BLaER1 treated with 17β-estradiol and CSF1 and Interleukin-3, amounts not matched to agents 10 nM and 100 nM (cell line): Measurements from ENCODE around the gene DNMT1.
A peak's percentile ranks its signal among the peaks of the same experiment; 100 is the strongest.

Source experiments
- H3K27ac ChIP-seq, 11 experiments: shearing (Covaris generic); formaldehyde crosslinking; 2 replicates each; pipeline ENCODE4 v1.8.1; 2022
- H3K27me3 ChIP-seq, 11 experiments: shearing (Covaris generic); formaldehyde crosslinking; 2 replicates each; pipeline ENCODE4 v1.8.1; 2022
- H3K36me3 ChIP-seq, 11 experiments: shearing (Covaris generic); formaldehyde crosslinking; 2 replicates each; pipeline ENCODE4 v1.8.1; 2022
- H3K4me1 ChIP-seq, 10 experiments: shearing (Covaris generic); formaldehyde crosslinking; 2 replicates each; pipeline ENCODE4 v1.8.1; 2022
- H3K4me2 ChIP-seq, 11 experiments: shearing (Covaris generic); formaldehyde crosslinking; 2 replicates each; pipeline ENCODE4 v1.8.1; 2022
- H3K4me3 ChIP-seq, 10 experiments: shearing (Covaris generic); formaldehyde crosslinking; 2 replicates each; pipeline ENCODE4 v1.8.1; 2022
- H3K9ac ChIP-seq, 11 experiments: shearing (Covaris generic); formaldehyde crosslinking; 2 replicates each; pipeline ENCODE4 v1.8.1; 2022
- H3K9me3 ChIP-seq, 11 experiments: shearing (Covaris generic); formaldehyde crosslinking; replicated peaks in 1 of 11; 2 replicates each; pipeline ENCODE4 v1.8.1; 2022
- H4K20me1 ChIP-seq, 11 experiments: shearing (Covaris generic); formaldehyde crosslinking; 2 replicates each; pipeline ENCODE4 v1.8.1; 2022
- Cebpa-rat ChIP-seq, 11 experiments: shearing (Covaris generic); IDR thresholded peaks; 2 replicates each; pipeline ENCODE4 v1.8.1; 2022

DNMT1 gene

DNA sequence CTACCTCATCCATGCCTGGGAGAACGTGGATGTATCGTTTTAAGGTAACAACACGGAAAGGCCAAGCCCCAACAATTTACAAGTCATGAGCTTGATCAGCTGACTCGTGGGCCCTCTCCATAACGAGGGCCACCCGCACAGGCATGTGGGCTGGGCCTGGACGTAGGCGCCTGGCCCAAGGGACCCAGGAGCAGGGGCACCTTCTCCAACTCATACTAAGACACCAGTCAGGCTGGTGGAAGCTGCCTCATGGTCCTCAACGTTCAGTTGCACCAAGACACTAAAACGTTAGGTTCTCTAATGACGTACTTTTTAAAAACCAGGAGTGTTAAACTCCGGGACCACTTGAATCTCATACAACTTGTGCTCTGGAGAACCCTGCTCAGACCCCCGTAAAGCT, 53.3 kb downstream of the DNMT1 start:
- H3K27me3 ChIP-seq = no peaks in the 10 kb centered on the region
- H3K36me3 ChIP-seq = peaks cover 98 to 100% (median 100%) of the 10 kb centered on the region in 11 experiments
- peaks cover 0 to 67% (median 26%) of the 10 kb centered on the region in 11 experiments; a peak in 14 of 22 replicates for H4K20me1 ChIP-seq
- H3K9ac ChIP-seq = 0 out of 22 replicates have a peak overlapping the region, but pooled peaks of 1 of the 11 experiments have one; percentile 14
- H3K27ac ChIP-seq = no peak overlapping the region
- no peak for TF ChIP-seq Cebpa-rat (IDR thresholded peaks at IDR 0.05)
- H3K4me1 ChIP-seq = peaks cover 58 to 68% (median 63%) of the 10 kb centered on the region in 10 experiments
- H3K9me3 ChIP-seq = no peaks in the 10 kb centered on the region
- H3K4me3 ChIP-seq = no peak overlapping the region
- peak overlapping the region in 6 of 11 experiments; percentile 6 to 88 (median 76); a peak in 8 of 22 replicates for H3K4me2 ChIP-seq

DNA sequence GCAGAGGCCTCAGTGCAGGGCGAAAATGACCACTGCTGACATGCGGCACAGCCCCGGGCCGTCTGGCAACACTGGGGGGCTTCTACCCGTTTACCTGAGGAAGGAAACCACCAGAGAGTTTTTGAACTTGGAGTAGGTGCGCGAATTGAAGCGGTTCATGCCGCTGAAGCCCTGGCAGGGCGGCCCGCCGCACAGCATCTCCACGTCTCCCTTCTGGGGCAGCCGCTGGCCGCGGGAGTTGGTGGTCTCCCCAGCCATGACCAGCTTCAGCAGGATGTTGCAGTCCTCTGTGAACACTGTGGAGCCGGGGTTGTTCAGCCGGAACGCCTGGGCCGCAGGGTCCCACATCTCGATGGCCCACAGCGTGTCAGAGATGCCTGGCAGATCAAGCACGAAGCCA, 54.8 kb downstream of the DNMT1 start:
- peaks cover 66 to 84% (median 78%) of the 10 kb centered on the region in 10 experiments for H3K4me1 ChIP-seq
- H3K9me3 ChIP-seq = no peaks in the 10 kb centered on the region
- peaks cover 0 to 72% (median 15%) of the 10 kb centered on the region in 11 experiments; a peak in 14 of 22 replicates for H4K20me1 ChIP-seq
- H3K27me3 ChIP-seq = no peaks in the 10 kb centered on the region
- no peak overlapping the region for H3K4me3 ChIP-seq
- H3K9ac ChIP-seq = peak overlapping the region in 10 of 11 experiments; percentile 28 to 64 (median 44); a peak in 16 of 22 replicates
- H3K4me2 ChIP-seq = peak overlapping the region; percentile 28 to 88 (median 77)
- H3K27ac ChIP-seq = peak overlapping the region in 9 of 11 experiments; percentile 25 to 95 (median 62); a peak in 17 of 22 replicates
- no peak for TF ChIP-seq Cebpa-rat (IDR thresholded peaks at IDR 0.05)
- peaks cover 97 to 100% (median 100%) of the 10 kb centered on the region in 11 experiments for H3K36me3 ChIP-seq

DNA sequence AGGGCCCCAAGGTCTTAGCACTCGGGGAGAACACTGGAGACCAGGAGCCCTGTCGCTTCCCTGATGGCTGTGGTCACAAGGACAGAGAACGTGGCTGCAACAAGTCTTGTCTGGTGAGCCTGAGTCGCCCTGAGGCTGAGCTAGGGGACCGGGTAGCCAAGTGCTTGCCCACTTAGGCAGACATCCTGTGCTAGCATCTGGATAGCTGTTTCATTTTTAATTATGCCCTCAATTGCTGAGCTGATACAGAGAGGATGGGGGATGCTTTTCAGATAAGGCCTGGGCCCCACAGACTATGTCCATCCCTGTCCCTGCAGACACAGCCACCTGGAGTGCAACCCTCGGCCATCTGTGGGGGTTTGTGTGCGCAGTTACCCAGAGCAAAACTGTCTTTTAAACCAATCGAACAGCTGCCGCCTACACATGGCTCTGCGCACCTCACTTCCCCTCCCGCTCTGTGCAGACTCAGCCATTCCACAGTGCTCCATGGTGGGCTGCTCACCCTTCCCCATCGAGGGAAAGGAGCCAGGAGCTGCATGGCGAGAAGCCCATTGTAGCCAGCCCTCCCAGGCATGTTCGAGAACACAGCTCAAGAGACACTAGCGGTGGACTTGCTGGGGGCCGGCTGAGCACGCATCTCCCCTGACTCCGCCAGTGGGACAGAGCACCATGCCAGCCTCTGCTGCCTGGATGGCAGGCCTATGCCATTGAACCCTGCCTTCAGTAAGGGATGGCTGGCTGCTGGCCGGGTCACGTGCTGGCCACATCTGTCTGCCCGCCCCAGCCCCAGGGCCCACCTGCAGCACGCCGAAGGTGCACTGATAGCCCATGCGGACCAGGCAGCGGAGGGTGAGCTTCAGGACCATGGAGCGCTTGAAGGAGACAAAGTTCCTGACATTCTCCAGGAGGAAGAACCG, 55.6 kb downstream of the DNMT1 start:
- H4K20me1 ChIP-seq = peaks cover 0 to 67% (median 15%) of the 10 kb centered on the region in 11 experiments; a peak in 14 of 22 replicates
- TF ChIP-seq Cebpa-rat (IDR thresholded peaks at IDR 0.05) = no peak
- H3K27me3 ChIP-seq = no peaks in the 10 kb centered on the region
- H3K9ac ChIP-seq = peak overlapping the region in 9 of 11 experiments; percentile 28 to 64 (median 44); a peak in 15 of 22 replicates
- H3K4me2 ChIP-seq = peak overlapping the region; percentile 28 to 88 (median 77)
- no peak overlapping the region for H3K4me3 ChIP-seq
- H3K9me3 ChIP-seq = no peaks in the 10 kb centered on the region
- H3K27ac ChIP-seq = peak overlapping the region in 9 of 11 experiments; percentile 25 to 95 (median 64); a peak in 16 of 22 replicates
- H3K4me1 ChIP-seq = peaks cover 66 to 92% (median 86%) of the 10 kb centered on the region in 10 experiments
- H3K36me3 ChIP-seq = peaks cover 94 to 100% (median 99%) of the 10 kb centered on the region in 11 experiments

DNA sequence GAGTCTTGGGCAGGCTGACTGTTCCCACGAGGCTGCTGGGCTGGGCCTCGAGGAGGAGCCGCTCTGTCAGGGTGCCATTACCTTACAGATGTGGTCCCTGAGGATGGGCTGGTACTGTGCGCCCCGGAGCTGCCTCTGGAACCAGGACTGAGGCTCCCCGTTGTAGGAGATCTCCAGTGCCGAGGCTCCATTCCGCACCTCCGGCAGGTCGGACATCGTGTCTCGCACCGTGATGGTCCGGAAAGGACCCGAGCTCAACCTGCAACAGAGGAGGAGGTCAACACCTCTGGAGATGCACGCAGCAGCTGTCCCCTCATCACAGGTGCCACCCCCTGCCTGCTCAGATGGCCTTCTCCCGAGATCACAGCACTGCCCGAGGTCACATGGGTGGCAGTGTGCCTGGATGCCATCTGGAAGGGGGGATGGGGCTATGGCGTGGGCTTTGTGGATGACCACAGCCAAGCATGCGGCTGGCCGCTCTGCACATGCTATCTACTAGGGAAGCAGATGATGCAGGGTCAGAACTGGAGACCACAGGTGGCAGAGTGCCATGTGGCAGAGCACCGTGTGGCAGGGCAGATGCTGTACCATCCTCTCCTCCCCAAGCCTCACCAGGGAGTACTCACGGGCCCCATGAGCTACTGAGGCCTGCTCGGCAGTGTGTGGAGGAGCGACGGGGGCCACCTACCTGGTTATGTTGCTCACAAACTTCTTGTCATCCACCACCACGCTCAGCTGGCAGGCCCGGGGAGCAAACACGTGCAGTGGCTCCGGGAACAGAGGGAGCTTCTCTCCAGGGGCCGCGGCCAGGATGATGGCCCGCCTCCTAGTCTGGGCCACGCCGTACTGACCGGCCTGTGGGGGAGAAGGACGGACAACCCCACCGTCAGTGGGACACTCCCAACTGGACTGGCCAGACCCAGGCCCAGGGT, 56.7 kb downstream of the DNMT1 start:
- H3K4me2 ChIP-seq = peak overlapping the region; percentile 28 to 88 (median 77); a peak in 20 of 22 replicates
- no peak for TF ChIP-seq Cebpa-rat (IDR thresholded peaks at IDR 0.05)
- H3K9me3 ChIP-seq = peaks cover 0 to 1% (median 0%) of the 10 kb centered on the region in 11 experiments; a peak in 3 of 22 replicates
- peaks cover 0 to 65% (median 15%) of the 10 kb centered on the region in 11 experiments; a peak in 14 of 22 replicates for H4K20me1 ChIP-seq
- peaks cover 88 to 100% (median 98%) of the 10 kb centered on the region in 11 experiments for H3K36me3 ChIP-seq
- H3K4me1 ChIP-seq = peaks cover 71 to 100% (median 98%) of the 10 kb centered on the region in 10 experiments
- no peak overlapping the region for H3K4me3 ChIP-seq
- H3K27ac ChIP-seq = peak overlapping the region in 9 of 11 experiments; percentile 22 to 99 (median 92); a peak in 16 of 22 replicates
- no peaks in the 10 kb centered on the region for H3K27me3 ChIP-seq
- H3K9ac ChIP-seq = peak overlapping the region in 8 of 11 experiments; percentile 16 to 66 (median 31); a peak in 10 of 22 replicates

DNA sequence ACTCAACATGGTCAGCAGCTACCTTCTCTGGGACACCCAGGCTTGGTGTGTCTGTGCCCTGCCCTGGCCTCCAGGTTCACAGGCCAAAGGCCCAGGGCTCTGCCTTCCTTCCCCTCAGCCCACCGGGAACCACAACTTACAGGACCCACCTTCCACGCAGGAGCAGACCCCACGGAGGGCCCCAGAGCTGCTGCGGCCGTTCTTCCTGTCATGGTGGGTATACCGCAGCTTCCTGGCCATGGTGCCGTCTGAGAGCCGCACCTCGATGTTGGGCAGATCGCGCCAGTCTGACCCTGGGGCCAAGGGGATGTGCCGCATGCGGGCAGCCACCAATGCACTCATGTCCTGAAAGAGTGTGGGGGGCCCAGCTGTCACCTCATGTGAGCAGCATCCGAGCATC, 57.8 kb downstream of the DNMT1 start:
- Histone ChIP-seq H3K27ac (peak overlapping the region in 10 of 11 experiments; percentile 15 to 99 (median 75); a peak in 17 of 22 replicates), H3K4me3 (no peak overlapping the region), H3K9ac (peak overlapping the region in 7 of 11 experiments; percentile 17 to 74 (median 66); a peak in 8 of 22 replicates), H3K9me3 (peaks cover 0 to 11% (median 3%) of the 10 kb centered on the region in 11 experiments; a peak in 9 of 22 replicates), H3K27me3 (no peaks in the 10 kb centered on the region), H3K36me3 (peaks cover 87 to 100% (median 98%) of the 10 kb centered on the region in 11 experiments), H3K4me2 (peak overlapping the region; percentile 69 to 88 (median 79); a peak in 18 of 22 replicates), H3K4me1 (peaks cover 82 to 100% (median 100%) of the 10 kb centered on the region in 10 experiments), H4K20me1 (peaks cover 0 to 54% (median 10%) of the 10 kb centered on the region in 11 experiments; a peak in 13 of 22 replicates)
- TF ChIP-seq Cebpa-rat (IDR thresholded peaks at IDR 0.05) = no peak

DNA sequence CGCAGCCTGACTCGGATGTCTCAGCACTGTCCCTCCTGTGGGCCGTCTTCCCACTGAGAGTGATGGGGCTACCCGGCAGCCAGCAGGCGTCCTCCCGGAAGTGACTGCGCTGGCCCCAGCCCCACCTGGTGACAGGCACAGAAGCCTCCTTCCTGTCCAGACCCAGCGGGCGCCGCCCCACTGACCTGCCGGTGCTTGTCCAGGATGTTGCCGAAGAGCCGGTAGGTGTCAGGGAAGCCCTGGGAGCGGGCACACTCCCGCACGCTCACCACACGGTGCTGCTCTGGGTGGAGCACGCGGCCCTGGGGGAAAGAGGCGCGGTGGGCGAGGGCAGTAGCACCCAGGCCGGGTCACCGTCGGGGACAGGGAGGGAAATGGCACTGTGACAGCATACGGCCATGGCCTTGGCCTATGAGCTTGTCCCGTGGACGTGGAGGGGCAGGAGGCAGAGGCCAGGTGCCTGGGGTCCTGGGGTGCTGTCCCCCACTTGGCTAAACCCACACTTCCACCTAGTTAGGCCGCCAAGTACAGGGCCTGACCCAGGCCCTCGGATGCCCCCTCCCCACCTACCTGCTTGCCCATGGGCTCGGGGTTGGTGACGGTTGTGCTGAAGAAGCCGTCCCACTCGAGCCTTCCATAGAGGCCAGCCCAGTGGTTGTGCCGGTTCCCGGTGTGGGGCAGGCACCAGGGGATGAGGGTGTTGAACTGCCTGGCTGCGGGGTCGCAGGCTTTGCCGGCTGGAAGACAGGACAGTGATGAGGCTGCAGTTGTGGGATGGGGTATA, 59.0 kb downstream of the DNMT1 start:
- peaks cover 81 to 100% (median 98%) of the 10 kb centered on the region in 11 experiments for H3K36me3 ChIP-seq
- H3K27ac ChIP-seq = peak overlapping the region; percentile 58 to 99 (median 82)
- H3K9ac ChIP-seq = peak overlapping the region; percentile 49 to 74 (median 66); a peak in 21 of 22 replicates
- no peaks in the 10 kb centered on the region for H3K27me3 ChIP-seq
- H3K9me3 ChIP-seq = peaks cover 0 to 12% (median 3%) of the 10 kb centered on the region in 11 experiments; a peak in 9 of 22 replicates
- peaks cover 94 to 100% (median 100%) of the 10 kb centered on the region in 10 experiments for H3K4me1 ChIP-seq
- peaks cover 0 to 43% (median 9%) of the 10 kb centered on the region in 11 experiments; a peak in 12 of 22 replicates for H4K20me1 ChIP-seq
- H3K4me3 ChIP-seq = peak overlapping the region in 3 of 10 experiments; percentile 27 to 33 (median 31); a peak in 5 of 20 replicates
- peak overlapping the region; percentile 69 to 88 (median 79) for H3K4me2 ChIP-seq
- no peak for TF ChIP-seq Cebpa-rat (IDR thresholded peaks at IDR 0.05)

DNA sequence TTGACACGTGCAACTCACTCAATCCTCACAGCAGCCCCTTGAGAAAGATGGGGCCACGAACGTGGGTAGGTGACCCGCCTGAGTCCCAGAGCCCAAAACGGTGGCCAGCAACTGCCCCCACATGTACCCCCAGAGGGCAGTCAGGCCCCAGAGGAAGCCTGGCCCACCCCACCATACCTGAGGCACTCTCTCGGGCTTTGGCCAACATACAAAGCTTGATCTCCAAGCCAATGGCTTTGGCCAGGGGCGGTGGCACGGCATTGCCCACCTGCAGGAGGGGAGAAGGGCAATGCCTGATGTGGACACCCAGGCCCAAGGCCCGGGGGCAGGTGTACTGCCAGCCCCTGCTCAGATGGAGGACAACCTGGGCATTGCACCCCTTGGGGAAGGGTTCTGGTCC, 60.7 kb downstream of the DNMT1 start:
- Histone ChIP-seq H4K20me1 (peaks cover 0 to 29% (median 2%) of the 10 kb centered on the region in 11 experiments; a peak in 7 of 22 replicates), H3K4me3 (peak overlapping the region in 2 of 10 experiments; percentile 5 to 17; a peak in 5 of 20 replicates), H3K27ac (peak overlapping the region; percentile 58 to 99 (median 82)), H3K9ac (peak overlapping the region in 10 of 11 experiments; percentile 0 to 74 (median 66); a peak in 16 of 22 replicates), H3K9me3 (peaks cover 0 to 12% (median 3%) of the 10 kb centered on the region in 11 experiments; a peak in 9 of 22 replicates), H3K4me1 (peaks cover 95 to 100% (median 98%) of the 10 kb centered on the region in 10 experiments), H3K27me3 (no peaks in the 10 kb centered on the region), H3K36me3 (peaks cover 72 to 100% (median 99%) of the 10 kb centered on the region in 11 experiments), H3K4me2 (peak overlapping the region; percentile 69 to 88 (median 79))
- no peak for TF ChIP-seq Cebpa-rat (IDR thresholded peaks at IDR 0.05)
